HepG2 (cell line): Measurements from ENCODE around the gene TMEM87A. TPM values are rescaled to one million over a fixed set of nuclear protein-coding genes. Genes with fewer than 3 reads are reported as not detected.
A peak's percentile ranks its signal among the peaks of the same experiment; 100 is the strongest.

Experiments used
- ATAC-seq: fragments of 200-7000 bp; cut with Tn5 transposase; 3 replicates; pipeline ENCODE4 v1.9.1; 2020; ENCODE audit warnings: mild to moderate bottlenecking, moderate library complexity
- BruUV-seq: library from RNA; stranded (reverse); fragments of 400-500 nt; replicated peaks from 2 replicates; lab custom pipeline; 2021; lab: Mats Ljungman, UMichigan
- CTCF ChIA-PET: fragments of 300-600 bp; formaldehyde crosslinking; extraction: SDS; loops from one replicate; lab custom pipeline; 2021; ENCODE audit warnings: low total read pairs, inconsistent platforms, low intra/inter-chr PET ratio; lab: Yijun Ruan, JAX
- POLR2A ChIA-PET: fragments of 350-600 bp; sonication (Branson Sonifier 250); formaldehyde crosslinking; loops from one replicate; lab custom pipeline; 2020; ENCODE audit warnings: antibody characterized with exemption, inconsistent platforms; lab: Yijun Ruan, JAX
- DNase-seq: peaks from one replicate; pipeline ENCODE4 v3.0.0-alpha.2; 2015; ENCODE audit warnings: low spot score
- FAIRE-seq: peaks from 3 replicates; lab custom pipeline; 2011; peaks lifted over from hg19 to GRCh38; lab: Jason Lieb, UNC
- H2AFZ ChIP-seq: one replicate; pipeline ENCODE4 v1.6.1; 2011; ENCODE audit warnings: low read length, inconsistent platforms
- H3K27ac ChIP-seq: fragments of 300-600 bp; 3 replicates; pipeline ENCODE4 v1.8.0; 2011; ENCODE audit warnings: mixed run types, mild to moderate bottlenecking, mixed read lengths, low read length, inconsistent platforms; ENCODE audit not compliant: insufficient read depth; ENCODE audit errors: extremely low read length
- H3K27me3 ChIP-seq, 2 experiments: fragments of 200-600 bp in 1 of 2; 2 replicates in 1 of 2; 3 replicates in 1 of 2; pipeline versions ENCODE4 v1.6.0 to v1.8.0; 2011; ENCODE audit warnings: low read length in 2 of 2, mild to moderate bottlenecking in 2 of 2, moderate library complexity in 2 of 2, inconsistent platforms in 1 of 2; ENCODE audit not compliant: insufficient read depth in 2 of 2, control insufficient read depth in 1 of 2
- H3K36me3 ChIP-seq, 2 experiments: fragments of 200-600 bp in 1 of 2; replicated peaks in 1 of 2; 2 replicates in 1 of 2; 3 replicates in 1 of 2; pipeline versions ENCODE4 v1.5.1 to v1.8.0; 2011; ENCODE audit warnings: low read length in 2 of 2, inconsistent platforms in 1 of 2; ENCODE audit not compliant: insufficient read depth in 2 of 2, control insufficient read depth in 1 of 2
- H3K4me1 ChIP-seq: 2 replicates; pipeline ENCODE4 v1.5.1; 2012; ENCODE audit warnings: low read length, inconsistent platforms; ENCODE audit not compliant: insufficient read depth
- H3K4me2 ChIP-seq: 2 replicates; pipeline ENCODE4 v1.6.0; 2011; ENCODE audit warnings: low read depth, low read length, inconsistent platforms
- H3K4me3 ChIP-seq, 3 experiments: fragments of 200-600 bp in 1 of 3; sonication (generic), shearing (Covaris generic) in 1 of 3; replicated peaks in 1 of 3; 2 replicates each; pipeline ENCODE4 v1.5.1; 2011 to 2016; ENCODE audit warnings: low read length in 3 of 3, inconsistent platforms in 2 of 3, low read depth in 2 of 3, mild to moderate bottlenecking in 2 of 3, control low read depth in 1 of 3, mixed read lengths in 1 of 3; ENCODE audit not compliant: insufficient read depth in 1 of 3
- H3K79me2 ChIP-seq: one replicate; pipeline ENCODE4 v1.6.1; 2011; ENCODE audit warnings: low read length, inconsistent platforms; ENCODE audit not compliant: insufficient read depth
- H3K9ac ChIP-seq: 2 replicates; pipeline ENCODE4 v1.6.0; 2011; ENCODE audit warnings: mild to moderate bottlenecking, low read depth, low read length, inconsistent platforms; ENCODE audit not compliant: insufficient read depth
- H3K9me3 ChIP-seq: 2 replicates; pipeline ENCODE4 v1.5.1; 2012; ENCODE audit warnings: mild to moderate bottlenecking, low read length
- H4K20me1 ChIP-seq: 2 replicates; pipeline ENCODE4 v1.6.0; 2011; ENCODE audit warnings: inconsistent platforms, mild to moderate bottlenecking, low read length, moderate library complexity; ENCODE audit not compliant: insufficient read depth
- ATF4 ChIP-seq, 2 experiments: fragments of 450-650 bp in 1 of 2; sonication (generic) in 1 of 2; formaldehyde crosslinking; IDR thresholded peaks; 2 replicates each; pipeline versions ENCODE4 v1.5.0 to v1.8.0; 2020 to 2022; ENCODE audit warnings: mild to moderate bottlenecking in 1 of 2, missing genetic modification reagents in 1 of 2
- ISX ChIP-seq: sonication (generic); formaldehyde crosslinking; conservative IDR thresholded peaks from 2 replicates; pipeline ENCODE4 v1.5.0; 2020; ENCODE audit warnings: missing genetic modification reagents
- ZFAT ChIP-seq: sonication (generic); formaldehyde crosslinking; conservative IDR thresholded peaks from 2 replicates; pipeline ENCODE4 v1.8.1; 2023; ENCODE audit warnings: missing genetic modification reagents, inconsistent platforms
- ZNF275 ChIP-seq: sonication (generic); formaldehyde crosslinking; IDR thresholded peaks from 2 replicates; pipeline ENCODE4 v1.8.0; 2022; ENCODE audit warnings: missing genetic modification reagents, mild to moderate bottlenecking, inconsistent platforms, borderline replicate concordance
- ZNF432 ChIP-seq: sonication (generic); formaldehyde crosslinking; IDR thresholded peaks from 2 replicates; pipeline ENCODE4 v1.5.0; 2020; ENCODE audit warnings: missing genetic modification reagents, mild to moderate bottlenecking, borderline replicate concordance
- ZNF503 ChIP-seq: sonication (generic); formaldehyde crosslinking; IDR thresholded peaks from 2 replicates; pipeline ENCODE4 v1.4.0; 2020; ENCODE audit warnings: missing genetic modification reagents
- ZNF558 ChIP-seq: sonication (generic); formaldehyde crosslinking; IDR thresholded peaks from 2 replicates; pipeline ENCODE4 v1.9.0; 2022; ENCODE audit warnings: mild to moderate bottlenecking, missing genetic modification reagents, borderline replicate concordance
- ZNF629 ChIP-seq: sonication (generic); formaldehyde crosslinking; conservative IDR thresholded peaks from 2 replicates; pipeline ENCODE4 v1.5.0; 2020; ENCODE audit warnings: missing genetic modification reagents
- WGBS: methylation state at CpG from one replicate; pipeline ENCODE4 v1.1.6; 2017; ENCODE audit warnings: low lambda C conversion rate; 5-methylcytosine and 5-hydroxymethylcytosine counted together
- in situ Hi-C: cut with HindIII; loops from 2 replicates; pipeline ENCODE4 v1.10.0; 2017; ENCODE audit warnings: low pct_unique_long_range_greater_than_20kb; ENCODE audit not compliant: extremely low pct_ligation_motif_present
- intact Hi-C: fragments of 100-400 bp; cut with micrococcal nuclease; formaldehyde crosslinking; loops from one replicate; pipeline ENCODE4 v1.10.0; 2022; ENCODE audit not compliant: unreplicated experiment
- polyA plus RNA-seq, 8 experiments: library from polyadenylated mRNA; depleted of rRNA in 3 of 8; stranded (reverse) in 7 of 8; unstranded in 1 of 8; fragments of >200 nt; fragmentation: Illumina TruSeq in 4 of 8; extraction: Trizol in 4 of 8; gene quantifications; 2 replicates each; pipeline versions ENCODE4 v1.2.1 to v1.2.3, GENCODE V29; 2011 to 2016; ENCODE audit warnings: low read depth in 4 of 8, missing spikeins in 1 of 8, mixed read lengths in 1 of 8; ENCODE audit not compliant: insufficient read depth in 1 of 8
- total RNA-seq, 5 experiments: library from RNA; depleted of rRNA; stranded (reverse); fragments of >200 nt; fragmentation: Illumina TruSeq; extraction: Trizol; gene quantifications; 2 replicates each; pipeline ENCODE4 v1.2.3, GENCODE V29; 2016; ENCODE audit warnings: low read depth in 1 of 5

The TMEM87A gene
- total and polyA plus RNA-seq, 2 of the 13 experiments (the other 11 are each of a cell fraction or from before 2014, with no cell fraction given): 20.2 to 42.8 TPM

- TF ChIP-seq ZNF432: no peak
- no peak for TF ChIP-seq ATF4 (CRISPR knock-in tag; IDR thresholded peaks at IDR 0.05)
- no peak for TF ChIP-seq ZNF558 (CRISPR knock-in tag)
- TF ChIP-seq ZNF503 (CRISPR knock-in tag): no peak
- TF ChIP-seq ZFAT (CRISPR knock-in tag): no peak
- TF ChIP-seq ZNF275: no peak
Measured at GRCh38 chr15:42202653-42203052, 70.6 kb downstream of the TMEM87A start (continued).

- Histone ChIP-seq H3K4me1 (peaks cover 11% of the 10 kb centered on the region), H3K9ac (no peak overlapping the region)
- POLR2A ChIA-PET: no interaction called here
- TF ChIP-seq ISX (CRISPR knock-in tag): no peak
- TF ChIP-seq ZNF629 (CRISPR knock-in tag): peak; percentile 70
- TF ChIP-seq, all 625 proteins: peak for 1
- Histone ChIP-seq H3K27ac (no peak overlapping the region), H3K4me3 (no peak overlapping the region), H3K36me3 (peaks cover 0 to 2% of the 10 kb centered on the region in 2 experiments; a peak in 1 of 5 replicates), H3K4me2 (no peak overlapping the region), H2AFZ (no peak overlapping the region), H3K79me2 (peaks cover 6% of the 10 kb centered on the region), H3K9me3 (no peaks in the 10 kb centered on the region), H3K27me3 (no peaks in the 10 kb centered on the region), H4K20me1 (no peaks in the 10 kb centered on the region)
- no peak for FAIRE-seq
- CTCF ChIA-PET: no interaction called here
- no peak for ATAC-seq
- no peak for DNase-seq
- intact Hi-C loops: no loop called here
- BruUV-seq: no TSS peak
- in situ Hi-C loops: no loop called here
- 97% methylated on average over 1 of the region's 1 CpG for WGBS
Measured at GRCh38 chr15:42201801-42202200, 71.4 kb downstream of the TMEM87A start.
